AG04450 (cell line): ENCODE results near the gene TRAF6. TPM values are rescaled to one million over a fixed set of nuclear protein-coding genes. Genes with fewer than 3 reads are reported as not detected.
A peak's percentile ranks its signal among the peaks of the same experiment; 100 is the strongest.
"Not testable (repeated sequence)": the region's sequence is repeated elsewhere in the genome, so short reads cannot be mapped to it uniquely, and the experiment has no call there.

Experiments
- CTCF ChIA-PET: fragments of 300-600, 350-600 bp; formaldehyde crosslinking; extraction: SDS; loops from one replicate; lab custom pipeline; 2022; ENCODE audit warnings: antibody characterized with exemption, inconsistent platforms; lab: Charles Lee
- POLR2A ChIA-PET: fragments of 350-600 bp; formaldehyde crosslinking; extraction: SDS; loops from one replicate; lab custom pipeline; 2021; ENCODE audit warnings: antibody characterized with exemption, inconsistent platforms; lab: Yijun Ruan, JAX
- DNase-seq: peaks from one replicate; pipeline ENCODE4 v3.0.0-alpha.2; 2011; ENCODE audit warnings: low read depth, low spot score
- H3K27ac ChIP-seq: one replicate; pipeline ENCODE4 v1.5.1; 2012; ENCODE audit warnings: low read depth, low read length, control low read depth
- H3K27me3 ChIP-seq: one replicate; pipeline ENCODE4 v1.6.0; 2012; ENCODE audit warnings: low read length; ENCODE audit not compliant: control insufficient read depth, insufficient read depth
- H3K4me3 ChIP-seq: 2 replicates; pipeline ENCODE4 v1.5.1; 2011; ENCODE audit warnings: mild to moderate bottlenecking, low read depth, low read length, control low read depth
- H3K9me3 ChIP-seq: 2 replicates; pipeline ENCODE4 v1.5.1; 2012; ENCODE audit warnings: low read length; ENCODE audit not compliant: control insufficient read depth, insufficient read depth
- CTCF ChIP-seq: IDR thresholded peaks from 2 replicates; pipeline ENCODE4 v1.5.1; 2011; ENCODE audit warnings: low read depth, low read length, control low read depth, inconsistent platforms
- polyA minus RNA-seq: library from RNA; depleted of rRNA, polyadenylated mRNA; stranded (reverse); fragments of >200 nt; gene quantifications from 2 replicates; pipeline ENCODE4 v1.2.3, GENCODE V29; 2011; rRNA and poly(A)+ RNA removed
- polyA plus RNA-seq: library from polyadenylated mRNA; depleted of rRNA; stranded (reverse); fragments of >200 nt; gene quantifications from 2 replicates; pipeline ENCODE4 v1.2.3, GENCODE V29; 2011; rRNA removed

TRAF6 gene
- polyA plus RNA-seq: 9.1 and 10.0 TPM in 2 replicates
- polyA minus RNA-seq: 11.1 and 11.9 TPM in 2 replicates

- H3K4me3 ChIP-seq: peak within 1 kb of the TSS; percentile 95
- H3K9me3 ChIP-seq: peaks cover 8% of the 10 kb centered on the region
- peak; percentile 80 for TF ChIP-seq CTCF
- peak; percentile 43 for DNase-seq
- ChIA-PET CTCF (interaction anchor here (0.6 to 2.9 kb wide), 10 partner anchors 10 to 1670 kb away, joined by 3 to 25 read pairs (median 4); no protein-coding TSS in a partner anchor), POLR2A (interaction anchor here (1.0 to 1.8 kb wide), 2 partner anchors 10 to 134 kb away, joined by 3 to 5 read pairs; no protein-coding TSS in a partner anchor)
- H3K27me3 ChIP-seq: peaks cover 2% of the 10 kb centered on the region
- H3K27ac ChIP-seq: peak within 1 kb of the TSS; percentile 63
Observed at GRCh38 chr11:36509694-36510593, at the start of gene TRAF6. Gene TRAF6 (minus strand): TSS chr11:36510272. CDS start chr11:36501515, 8,757 bp downstream.

- H3K4me3 ChIP-seq: no peak overlapping the region
- no peak overlapping the region for H3K27ac ChIP-seq
- ChIA-PET POLR2A (no interaction called here), CTCF (interaction anchor here (0.7 kb wide), 1 partner anchor 9 kb away, joined by 3 read pairs; no protein-coding TSS in a partner anchor)
- no peak for TF ChIP-seq CTCF
- DNase-seq: no peak
- H3K27me3 ChIP-seq: no peaks in the 10 kb centered on the region
- no peaks in the 10 kb centered on the region for H3K9me3 ChIP-seq
Observed at GRCh38 chr11:36558571-36559413, 48.7 kb upstream of the TRAF6 start.

- Histone ChIP-seq H3K27me3 (no peaks in the 10 kb centered on the region), H3K9me3 (no peaks in the 10 kb centered on the region), H3K27ac (no peak overlapping the region), H3K4me3 (no peak overlapping the region)
- ChIA-PET POLR2A (no interaction called here), CTCF (no interaction called here)
- DNase-seq: no peak
- TF ChIP-seq CTCF: no peak
Observed at GRCh38 chr11:36557991-36558390, 47.9 kb upstream of the TRAF6 start.

- DNase-seq, H3K27ac ChIP-seq, H3K9me3 ChIP-seq, H3K4me3 ChIP-seq, H3K27me3 ChIP-seq, POLR2A ChIA-PET, CTCF ChIA-PET: not testable (repeated sequence)
Observed at GRCh38 chr11:36557390-36557789, 47.3 kb upstream of the TRAF6 start.

GRCh38 chr11:36550385-36551115, 40.5 kb upstream of the TRAF6 start:
- Histone ChIP-seq H3K27ac (no peak overlapping the region), H3K4me3 (no peak overlapping the region), H3K9me3 (no peaks in the 10 kb centered on the region), H3K27me3 (no peaks in the 10 kb centered on the region)
- no peak for TF ChIP-seq CTCF
- ChIA-PET POLR2A (no interaction called here), CTCF (interaction anchor here (0.6 to 1.3 kb wide), 3 partner anchors 9 to 196 kb away, joined by 3 read pairs; no protein-coding TSS in a partner anchor)
- no peak for DNase-seq
